Glomerular visceral epithelial cell (primary cell): Measurements from ENCODE around the gene ARL14EP.
A peak's percentile ranks its signal among the peaks of the same experiment; 100 is the strongest.

Experiments
- DNase-seq: peaks from one replicate; pipeline ENCODE4 v3.0.0-alpha.2; 2016; ENCODE audit errors: extremely low spot score

Gene ARL14EP

GRCh38 chr11:30322826-30323710 lies at the start of gene ARL14EP:
Gene ARL14EP, plus strand, starts transcription at chr11:30323104. Its CDS starts 7,845 bp downstream, at chr11:30330949.
- peak; percentile 95 for DNase-seq

GRCh38 chr11:30277176-30277575 lies 45.7 kb upstream of the ARL14EP start:
- no peak for DNase-seq

GRCh38 chr11:30279796-30280195 lies 43.1 kb upstream of the ARL14EP start:
- no peak for DNase-seq

- no peak for DNase-seq
Observed at GRCh38 chr11:30281476-30282288, 41.2 kb upstream of the ARL14EP start.

GRCh38 chr11:30282289-30282631 lies 40.6 kb upstream of the ARL14EP start:
- DNase-seq, result no peak

- DNase-seq, result no peak
Observed at GRCh38 chr11:30284836-30285235, 38.1 kb upstream of the ARL14EP start.

GRCh38 chr11:30285416-30286121 lies 37.3 kb upstream of the ARL14EP start:
- DNase-seq, result no peak

- DNase-seq, result no peak
Observed at GRCh38 chr11:30291331-30291730, 31.6 kb upstream of the ARL14EP start.

- DNase-seq, result no peak
Observed at GRCh38 chr11:30292545-30292944, 30.4 kb upstream of the ARL14EP start.

- DNase-seq, result no peak
Observed at GRCh38 chr11:30295178-30295885, 27.6 kb upstream of the ARL14EP start.

GRCh38 chr11:30304620-30305019 lies 18.3 kb upstream of the ARL14EP start:
- DNase-seq, result no peak

GRCh38 chr11:30310623-30311022 lies 12.3 kb upstream of the ARL14EP start:
- DNase-seq, result no peak

- DNase-seq, result no peak
Observed at GRCh38 chr11:30311189-30311588, 11.7 kb upstream of the ARL14EP start.

- no peak for DNase-seq
Observed at GRCh38 chr11:30312243-30312642, 10.7 kb upstream of the ARL14EP start.

GRCh38 chr11:30313580-30313979 lies 9.3 kb upstream of the ARL14EP start:
- DNase-seq, result no peak

- DNase-seq, result no peak
Observed at GRCh38 chr11:30314625-30315024, 8.3 kb upstream of the ARL14EP start.

GRCh38 chr11:30316237-30316636 lies 6.7 kb upstream of the ARL14EP start:
- DNase-seq, result no peak

GRCh38 chr11:30317030-30317429 lies 5.9 kb upstream of the ARL14EP start:
- DNase-seq, result no peak

- no peak for DNase-seq
Observed at GRCh38 chr11:30321321-30321720, 1.6 kb upstream of the ARL14EP start.

GRCh38 chr11:30322191-30322590 lies 713 bp upstream of the ARL14EP start:
- DNase-seq, result no peak

- no peak for DNase-seq
Observed at GRCh38 chr11:30326114-30326778, 3.3 kb downstream of the ARL14EP start.
